Ishikawa (cell line): ENCODE measurements around the gene SNRPD3.

Source experiments
- CEBPB ChIP-seq: IDR thresholded peaks from 2 replicates; pipeline ENCODE4 v1.6.1; 2012
- CREB1 ChIP-seq: IDR thresholded peaks from 2 replicates; pipeline ENCODE4 v1.6.1; 2012; ENCODE audit warnings: low read depth
- EGR1 ChIP-seq: IDR thresholded peaks from 2 replicates; pipeline ENCODE4 v1.6.1; 2012
- EP300 ChIP-seq: IDR thresholded peaks from 2 replicates; pipeline ENCODE4 v1.6.1; 2012; ENCODE audit warnings: borderline replicate concordance
- FOXM1 ChIP-seq: IDR thresholded peaks from 2 replicates; pipeline ENCODE4 v1.6.1; 2012; ENCODE audit warnings: low read depth, borderline replicate concordance
- MAX ChIP-seq: IDR thresholded peaks from 2 replicates; pipeline ENCODE4 v1.6.1; 2012
- NFIC ChIP-seq: IDR thresholded peaks from 2 replicates; pipeline ENCODE4 v1.6.1; 2012
- RAD21 ChIP-seq: IDR thresholded peaks from 2 replicates; pipeline ENCODE4 v1.6.1; 2012; ENCODE audit warnings: low read depth
- REST ChIP-seq: IDR thresholded peaks from 2 replicates; pipeline ENCODE4 v1.6.1; 2012; ENCODE audit warnings: low read depth, mild to moderate bottlenecking
- TAF1 ChIP-seq: IDR thresholded peaks from 2 replicates; pipeline ENCODE4 v1.6.1; 2012; ENCODE audit warnings: low read depth, mild to moderate bottlenecking
- TCF12 ChIP-seq: IDR thresholded peaks from 2 replicates; pipeline ENCODE4 v1.6.1; 2012; ENCODE audit warnings: low read depth
- TEAD4 ChIP-seq: IDR thresholded peaks from 2 replicates; pipeline ENCODE4 v1.6.1; 2012
- USF1 ChIP-seq: IDR thresholded peaks from 2 replicates; pipeline ENCODE4 v1.6.1; 2012
- YY1 ChIP-seq: IDR thresholded peaks from 2 replicates; pipeline ENCODE4 v1.6.1; 2012; ENCODE audit warnings: low read depth
- ZBTB7A ChIP-seq: IDR thresholded peaks from 2 replicates; pipeline ENCODE4 v1.6.1; 2012; ENCODE audit warnings: low read depth

The SNRPD3 gene

GRCh38 chr22:24543185-24543601 is 12.6 kb upstream of the SNRPD3 start:
- no peak for TF ChIP-seq TAF1
- no peak for TF ChIP-seq RAD21
- TF ChIP-seq USF1: no peak
- no peak for TF ChIP-seq MAX
- TF ChIP-seq TCF12: no peak
- no peak for TF ChIP-seq YY1
- no peak for TF ChIP-seq FOXM1
- no peak for TF ChIP-seq EP300
- no peak for TF ChIP-seq CEBPB
- TF ChIP-seq CREB1: no peak
- TF ChIP-seq NFIC: no peak

- TF ChIP-seq USF1: no peak
- no peak for TF ChIP-seq REST
- TF ChIP-seq FOXM1: no peak
- no peak for TF ChIP-seq EGR1
- no peak for TF ChIP-seq MAX
- no peak for TF ChIP-seq ZBTB7A
These were observed 12.0 kb upstream of the SNRPD3 start for GRCh38 chr22:24543679-24544243.

GRCh38 chr22:24548812-24549211 is 7.0 kb upstream of the SNRPD3 start:
- no peak for TF ChIP-seq USF1
- TF ChIP-seq RAD21: no peak
- TF ChIP-seq REST: no peak
- TF ChIP-seq ZBTB7A: no peak
- TF ChIP-seq EP300: no peak
- no peak for TF ChIP-seq EGR1
- no peak for TF ChIP-seq NFIC
- no peak for TF ChIP-seq CEBPB
- TF ChIP-seq FOXM1: no peak
- no peak for TF ChIP-seq TCF12
- no peak for TF ChIP-seq CREB1
- no peak for TF ChIP-seq YY1
- TF ChIP-seq MAX: no peak
- TF ChIP-seq TAF1: no peak
- TF ChIP-seq TEAD4: no peak

- TF ChIP-seq TEAD4: no peak
- TF ChIP-seq CEBPB: no peak
- TF ChIP-seq MAX: no peak
- no peak for TF ChIP-seq CREB1
- TF ChIP-seq REST: no peak
- no peak for TF ChIP-seq NFIC
- no peak for TF ChIP-seq EGR1
- TF ChIP-seq USF1: no peak
- TF ChIP-seq FOXM1: no peak
- TF ChIP-seq YY1: no peak
- TF ChIP-seq ZBTB7A: no peak
- TF ChIP-seq EP300: no peak
- no peak for TF ChIP-seq TCF12
- no peak for TF ChIP-seq RAD21
These were observed 5.5 kb upstream of the SNRPD3 start for GRCh38 chr22:24550028-24550901.
